H1 (cell line): ENCODE data around the gene DCTN3. TPM values are rescaled to one million over a fixed set of nuclear protein-coding genes. Genes with fewer than 3 reads are reported as not detected.

ENCODE experiments used
- CBX5 ChIP-seq: fragments of 300-800, 300-1000 bp; sonication (generic); IDR thresholded peaks from 2 replicates; pipeline ENCODE4 v1.7.1; 2016; ENCODE audit warnings: antibody characterized with exemption, low read length, low read depth
- CHD7 ChIP-seq: fragments of 300-600 bp; sonication (generic); IDR thresholded peaks from 2 replicates; pipeline ENCODE4 v1.7.1; 2012; ENCODE audit warnings: low read length, moderate library complexity, mild to moderate bottlenecking, inconsistent platforms; ENCODE audit not compliant: insufficient replicate concordance
- FOSL1 ChIP-seq: IDR thresholded peaks from 2 replicates; pipeline ENCODE4 v1.6.1; 2011; ENCODE audit warnings: mild to moderate bottlenecking, low read depth, low read length, moderate library complexity; ENCODE audit not compliant: insufficient read depth
- KDM1A ChIP-seq: fragments of 200-600, 300-600 bp; sonication (generic); IDR thresholded peaks from 2 replicates; pipeline ENCODE4 v1.7.1; 2016; ENCODE audit warnings: mild to moderate bottlenecking, low read length, borderline replicate concordance
- MAFK ChIP-seq: IDR thresholded peaks from 2 replicates; pipeline ENCODE4 v1.6.1; 2012; ENCODE audit warnings: low read depth, mild to moderate bottlenecking, improper control_type of control experiment, low read length
- POU5F1 ChIP-seq: IDR thresholded peaks from 2 replicates; pipeline ENCODE4 v1.6.1; 2011; ENCODE audit warnings: low read depth, mild to moderate bottlenecking, low read length, moderate library complexity
- RAD21 ChIP-seq, 2 experiments: IDR thresholded peaks in 1 of 2; conservative IDR thresholded peaks in 1 of 2; 2 replicates each; pipeline ENCODE4 v1.6.1; 2011; ENCODE audit warnings: low read depth in 2 of 2, low read length in 2 of 2, improper control_type of control experiment in 1 of 2, inconsistent platforms in 1 of 2, mild to moderate bottlenecking in 1 of 2, moderate library complexity in 1 of 2
- TAF7 ChIP-seq: optimal IDR thresholded peaks from 2 replicates; pipeline ENCODE3; 2011; ENCODE audit warnings: low read depth, mild to moderate bottlenecking, inconsistent platforms, low read length, moderate library complexity, borderline replicate concordance
- TEAD4 ChIP-seq: IDR thresholded peaks from 2 replicates; pipeline ENCODE4 v1.6.1; 2012; ENCODE audit warnings: low read depth, low read length, inconsistent platforms, mixed read lengths
- YY1 ChIP-seq: IDR thresholded peaks from 2 replicates; pipeline ENCODE4 v1.6.1; 2011; ENCODE audit warnings: low read depth, mild to moderate bottlenecking, low read length
- polyA plus RNA-seq, 7 experiments: library from polyadenylated mRNA; depleted of rRNA in 3 of 7; stranded (reverse) in 5 of 7; unstranded in 2 of 7; fragments of >200 nt in 5 of 7; fragments of 200-250 nt in 2 of 7; gene quantifications; 1 replicate in 5 of 7; 2 replicates in 1 of 7; 4 replicates in 1 of 7; pipeline versions ENCODE4 v1.2.1 to v1.2.3, GENCODE V29; 2011 to 2013; ENCODE audit warnings: missing spikeins in 2 of 7, mixed read lengths in 2 of 7
- total RNA-seq: library from RNA; stranded (reverse); fragmentation: NEBNext Ultra II Directional; extraction: Animal tissue kit (Norgen Biotek cat#: 25700); gene quantifications from 2 replicates; pipeline ENCODE4 v1.2.1, GENCODE V29; 2021
- TF ChIP-seq, protein P1 (sequence below): IDR thresholded peaks from 2 replicates; pipeline ENCODE4 v1.6.1; 2012; ENCODE audit warnings: inconsistent platforms

The DCTN3 gene
- total and polyA plus RNA-seq, 2 of the 8 experiments (the other 6 are each of a cell fraction or from before 2014, with no cell fraction given), result 25.6 to 39.2 TPM

DNA sequence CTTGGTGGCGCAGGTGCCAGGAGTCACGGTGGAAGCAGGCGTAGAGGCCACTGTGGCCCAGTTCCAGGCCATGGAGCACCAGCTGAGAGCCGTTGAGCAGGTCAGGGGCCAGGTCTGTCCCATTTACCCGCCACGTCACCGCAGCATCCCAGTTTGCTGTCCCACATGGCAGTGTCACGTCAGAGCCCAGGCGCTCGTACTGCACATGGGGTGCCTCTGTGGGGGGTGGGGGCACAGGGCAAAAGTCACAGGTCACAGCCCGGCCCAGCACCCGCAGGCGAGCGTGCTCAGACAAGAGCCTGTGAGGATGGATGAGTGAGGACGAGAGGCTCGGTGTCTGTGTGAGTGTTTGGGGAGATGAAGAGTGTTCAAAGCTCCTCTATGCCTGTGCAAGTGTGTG lies 55.7 kb downstream of the DCTN3 start (continued):
- TF ChIP-seq CHD7 (no peak), YY1 (no peak), POU5F1 (no peak), TEAD4 (no peak), TAF7 (no peak), FOSL1 (no peak), RAD21 (IDR thresholded peaks at IDR 0.05 in 1 of 2, conservative IDR thresholded peaks at IDR 0.05 in 1 of 2; ENCODE audit: low read depth in 2 of 2, low read length in 2 of 2) (no peak), CBX5 (no peak), MAFK (no peak), KDM1A (no peak)
- TF ChIP-seq, protein P1, sequence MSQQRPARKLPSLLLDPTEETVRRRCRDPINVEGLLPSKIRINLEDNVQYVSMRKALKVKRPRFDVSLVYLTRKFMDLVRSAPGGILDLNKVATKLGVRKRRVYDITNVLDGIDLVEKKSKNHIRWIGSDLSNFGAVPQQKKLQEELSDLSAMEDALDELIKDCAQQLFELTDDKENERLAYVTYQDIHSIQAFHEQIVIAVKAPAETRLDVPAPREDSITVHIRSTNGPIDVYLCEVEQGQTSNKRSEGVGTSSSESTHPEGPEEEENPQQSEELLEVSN, result no peak
